Liver (tissue), 3 donors: ENCODE data around the gene COQ8A.

Experiments used
- ATF3 ChIP-seq: IDR thresholded peaks from 2 replicates; pipeline ENCODE4 v1.6.1; 2016; ENCODE audit warnings: antibody characterized with exemption
- CTCF ChIP-seq: fragments of 150-350 bp; IDR thresholded peaks from 2 replicates; pipeline ENCODE4 v1.5.1; 2017; ENCODE audit warnings: improper control_type of control experiment, low read depth, low read length; ENCODE audit not compliant: missing input control
- EGR1 ChIP-seq, 2 donors: IDR thresholded peaks; 2 replicates each; pipeline ENCODE4 v1.6.1; 2016 to 2018; ENCODE audit warnings: antibody characterized with exemption in 2 of 2, low read depth in 2 of 2
- FOXA1 ChIP-seq: IDR thresholded peaks from 2 replicates; pipeline ENCODE4 v1.6.1; 2016; ENCODE audit warnings: antibody characterized with exemption
- GABPA ChIP-seq, 2 donors: IDR thresholded peaks in 1 of 2; conservative IDR thresholded peaks in 1 of 2; 2 replicates each; pipeline ENCODE4 v1.6.1; 2016; ENCODE audit warnings: antibody characterized with exemption in 2 of 2, mild to moderate bottlenecking in 1 of 2, moderate library complexity in 1 of 2
- HNF4G ChIP-seq: IDR thresholded peaks from 2 replicates; pipeline ENCODE4 v1.6.1; 2016; ENCODE audit warnings: antibody characterized with exemption
- JUND ChIP-seq, 2 donors: IDR thresholded peaks; 2 replicates each; pipeline ENCODE4 v1.6.1; 2016; ENCODE audit warnings: antibody characterized with exemption in 2 of 2
- MAX ChIP-seq: IDR thresholded peaks from 2 replicates; pipeline ENCODE4 v1.6.1; 2016; ENCODE audit warnings: antibody characterized with exemption
- RAD21 ChIP-seq, 2 donors: IDR thresholded peaks; 2 replicates each; pipeline ENCODE4 v1.6.1; 2016; ENCODE audit warnings: antibody characterized with exemption in 2 of 2, mild to moderate bottlenecking in 2 of 2
- REST ChIP-seq: IDR thresholded peaks from 2 replicates; pipeline ENCODE4 v1.6.1; 2016; ENCODE audit warnings: antibody characterized with exemption, mild to moderate bottlenecking
- RXRA ChIP-seq, 2 donors: IDR thresholded peaks; 2 replicates each; pipeline ENCODE4 v1.6.1; 2017 to 2018; ENCODE audit warnings: antibody characterized with exemption in 2 of 2, mild to moderate bottlenecking in 1 of 2
- YY1 ChIP-seq: IDR thresholded peaks from 2 replicates; pipeline ENCODE4 v1.6.1; 2016; ENCODE audit warnings: antibody characterized with exemption, mild to moderate bottlenecking
- ZBTB33 ChIP-seq: IDR thresholded peaks from 2 replicates; pipeline ENCODE4 v1.6.1; 2016; ENCODE audit warnings: antibody characterized with exemption
- donor health status: healthy.
- donor health status: healthy.

GRCh38 chr1:226893936-226894335 lies 46.2 kb upstream of the COQ8A start:
- TF ChIP-seq CTCF (no peak), REST (no peak), RAD21 (IDR thresholded peaks at IDR 0.05) (no peak), YY1 (no peak), MAX (no peak), ZBTB33 (no peak), FOXA1 (no peak), JUND (IDR thresholded peaks at IDR 0.05) (no peak), HNF4G (no peak), RXRA (IDR thresholded peaks at IDR 0.05) (no peak), GABPA (IDR thresholded peaks at IDR 0.05 in 1 of 2, conservative IDR thresholded peaks at IDR 0.05 in 1 of 2) (no peak), EGR1 (IDR thresholded peaks at IDR 0.05; ENCODE audit: low read depth in 2 of 2) (no peak), ATF3 (no peak)
